ENCODE data around the gene PPARGC1A. TPM values are rescaled to one million over a fixed set of nuclear protein-coding genes. Genes with fewer than 3 reads are reported as not detected.

The PPARGC1A gene
- total and polyA plus RNA-seq, 2 of the 13 experiments (the other 11 are each of a cell fraction or from before 2014, with no cell fraction given), result 20.7 to 37.3 TPM

GRCh38 chr4:23889814-23890341 is at the start of gene PPARGC1A (continued):
- TF ChIP-seq, protein P1, sequence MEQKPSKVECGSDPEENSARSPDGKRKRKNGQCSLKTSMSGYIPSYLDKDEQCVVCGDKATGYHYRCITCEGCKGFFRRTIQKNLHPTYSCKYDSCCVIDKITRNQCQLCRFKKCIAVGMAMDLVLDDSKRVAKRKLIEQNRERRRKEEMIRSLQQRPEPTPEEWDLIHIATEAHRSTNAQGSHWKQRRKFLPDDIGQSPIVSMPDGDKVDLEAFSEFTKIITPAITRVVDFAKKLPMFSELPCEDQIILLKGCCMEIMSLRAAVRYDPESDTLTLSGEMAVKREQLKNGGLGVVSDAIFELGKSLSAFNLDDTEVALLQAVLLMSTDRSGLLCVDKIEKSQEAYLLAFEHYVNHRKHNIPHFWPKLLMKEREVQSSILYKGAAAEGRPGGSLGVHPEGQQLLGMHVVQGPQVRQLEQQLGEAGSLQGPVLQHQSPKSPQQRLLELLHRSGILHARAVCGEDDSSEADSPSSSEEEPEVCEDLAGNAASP (CRISPR knock-in tag; IDR thresholded peaks at IDR 0.05; ENCODE audit: borderline replicate concordance), result peak; percentile 45; the same call in 1 of the 2 replicates
- TF ChIP-seq TP53 (CRISPR knock-in tag; conservative IDR thresholded peaks at IDR 0.05) (no peak), ZBTB38 (CRISPR knock-in tag; IDR thresholded peaks at IDR 0.05) (peak; percentile 56; the same call in 1 of the 2 replicates), ZNF598 (CRISPR knock-in tag; IDR thresholded peaks at IDR 0.05; ENCODE audit: borderline replicate concordance) (no peak), JUND (CRISPR knock-in tag; IDR thresholded peaks at IDR 0.05) (peak; percentile 38; the same call in 1 of the 2 replicates), ZBTB10 (CRISPR knock-in tag; IDR thresholded peaks at IDR 0.05; ENCODE audit: borderline replicate concordance) (no peak), BCL6 (CRISPR knock-in tag; IDR thresholded peaks at IDR 0.05) (0 out of 2 replicates have a peak, but pooled peaks have one; percentile 18), ARHGAP35 (CRISPR knock-in tag; IDR thresholded peaks at IDR 0.05; ENCODE audit: borderline replicate concordance) (0 out of 2 replicates have a peak, but pooled peaks have one; percentile 32), ELF3 (CRISPR knock-in tag; IDR thresholded peaks at IDR 0.05) (peak; percentile 48; the same call in 1 of the 2 replicates), TBX2 (CRISPR knock-in tag; IDR thresholded peaks at IDR 0.05; ENCODE audit: borderline replicate concordance) (peak; percentile 67; the same call in 1 of the 2 replicates), ARNT2 (CRISPR knock-in tag; IDR thresholded peaks at IDR 0.05; ENCODE audit: low read depth) (0 out of 2 replicates have a peak, but pooled peaks have one; percentile 19), SOX5 (CRISPR knock-in tag; IDR thresholded peaks at IDR 0.05; ENCODE audit: borderline replicate concordance) (0 out of 2 replicates have a peak, but pooled peaks have one; percentile 29), SIN3A (IDR thresholded peaks at IDR 0.05; ENCODE audit: borderline replicate concordance, low read depth, low read length) (peak; percentile 81; the same call in 1 of the 2 replicates), USF2 (IDR thresholded peaks at IDR 0.05; ENCODE audit: low read depth, low read length) (peak; percentile 73), USF2 (CRISPR knock-in tag; IDR thresholded peaks at IDR 0.05; ENCODE audit: borderline replicate concordance) (peak; percentile 87; the same call in 1 of the 2 replicates), ZGPAT (CRISPR knock-in tag; IDR thresholded peaks at IDR 0.05) (peak; percentile 44; the same call in 1 of the 2 replicates), RAD51 (IDR thresholded peaks at IDR 0.05; ENCODE audit: borderline replicate concordance) (0 out of 2 replicates have a peak, but pooled peaks have one; percentile 53), THAP11 (CRISPR knock-in tag; IDR thresholded peaks at IDR 0.05) (peak; percentile 47; the same call in 1 of the 2 replicates)
- TF ChIP-seq, protein P2, sequence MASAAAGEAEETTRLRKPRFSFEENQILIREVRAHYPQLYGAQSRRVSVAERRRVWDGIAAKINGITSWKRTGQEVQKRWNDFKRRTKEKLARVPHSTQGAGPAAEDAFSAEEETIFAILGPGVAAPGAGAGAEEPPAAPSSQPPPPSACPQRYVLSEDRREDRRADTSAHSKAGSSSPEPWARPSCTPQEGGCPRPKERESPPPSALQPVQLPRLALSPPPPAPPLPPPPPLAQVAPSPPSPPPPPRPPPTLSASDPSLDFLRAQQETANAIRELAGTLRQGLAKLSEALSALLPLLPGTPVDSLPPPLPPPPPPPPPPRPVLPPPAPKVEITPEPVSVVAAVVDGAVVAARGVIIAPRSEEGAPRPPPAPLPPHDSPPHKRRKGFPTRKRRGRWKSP (CRISPR knock-in tag; IDR thresholded peaks at IDR 0.05), result 0 out of 2 replicates have a peak, but pooled peaks have one; percentile 39

Data from HepG2 (cell line).